Calu3 (cell line): Measurements from ENCODE around the gene DHRS7C. TPM values are rescaled to one million over a fixed set of nuclear protein-coding genes. Genes with fewer than 3 reads are reported as not detected.

Source experiments
- BruUV-seq: library from RNA; stranded (reverse); fragments of 400-500 nt; replicated peaks from 2 replicates; lab custom pipeline; 2021; lab: Mats Ljungman, UMichigan
- CTCF ChIA-PET: fragments of 300-600 bp; sonication (Branson Sonifier 250); formaldehyde crosslinking; loops from one replicate; lab custom pipeline; 2022; ENCODE audit warnings: antibody characterized with exemption; lab: Charles Lee
- DNase-seq: peaks from one replicate; pipeline ENCODE4 v3.0.0; 2022
- H3K27ac Mint-ChIP-seq: one replicate; pipeline ENCODE4 v1.8.0; 2022; ENCODE audit warnings: mixed read lengths; ENCODE audit not compliant: unreplicated experiment
- H3K27me3 Mint-ChIP-seq: one replicate; pipeline ENCODE4 v1.8.0; 2022; ENCODE audit warnings: mixed read lengths; ENCODE audit not compliant: unreplicated experiment
- H3K36me3 Mint-ChIP-seq: one replicate; pipeline ENCODE4 v1.8.0; 2022; ENCODE audit warnings: mild to moderate bottlenecking, moderate library complexity, mixed read lengths; ENCODE audit not compliant: insufficient read depth, unreplicated experiment
- H3K4me1 Mint-ChIP-seq: one replicate; pipeline ENCODE4 v1.8.0; 2022; ENCODE audit warnings: mild to moderate bottlenecking, low read depth, mixed read lengths; ENCODE audit not compliant: unreplicated experiment
- H3K4me3 Mint-ChIP-seq: one replicate; pipeline ENCODE4 v1.8.0; 2022; ENCODE audit warnings: mild to moderate bottlenecking, low read depth, moderate library complexity, mixed read lengths; ENCODE audit not compliant: unreplicated experiment
- H3K9me3 Mint-ChIP-seq: one replicate; pipeline ENCODE4 v1.8.0; 2022; ENCODE audit warnings: low read depth, mixed read lengths; ENCODE audit not compliant: unreplicated experiment
- intact Hi-C: fragments of 100-400 bp; cut with micrococcal nuclease; formaldehyde crosslinking; loops from one replicate; pipeline ENCODE4 v1.10.0; 2022; ENCODE audit not compliant: unreplicated experiment
- total RNA-seq: library from RNA; stranded (reverse); gene quantifications from 2 replicates; pipeline ENCODE4 v1.2.3, GENCODE V29; 2022
- TF ChIP-seq, protein P1 (sequence below): fragments of 200-600 bp; IDR thresholded peaks from one replicate; pipeline ENCODE4 v1.8.0; 2022; ENCODE audit warnings: antibody characterized with exemption; ENCODE audit not compliant: unreplicated experiment

DHRS7C gene
- total RNA-seq, 1 experiment from 2014 or later, result not detected

DNA sequence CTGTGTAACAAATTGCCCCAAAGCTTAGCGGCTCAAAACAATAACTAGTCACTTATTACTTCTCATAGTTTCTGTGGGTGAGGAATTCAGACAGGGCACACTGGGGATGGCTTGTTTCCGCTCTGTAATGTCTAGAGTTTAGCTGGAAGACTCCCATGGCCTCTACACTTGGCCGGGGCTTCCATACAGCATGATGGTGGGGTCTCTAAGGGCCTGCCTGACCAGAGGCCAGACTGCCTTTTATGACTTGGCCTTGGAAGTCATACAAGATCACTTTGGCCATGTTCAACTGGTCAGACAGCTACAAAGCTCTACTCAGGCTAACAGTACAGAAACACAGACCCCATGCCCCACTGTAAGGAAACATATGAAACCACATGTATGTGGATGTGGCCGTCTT lies 42.5 kb upstream of the DHRS7C start:
- no peak for DNase-seq
- TF ChIP-seq, protein P1, sequence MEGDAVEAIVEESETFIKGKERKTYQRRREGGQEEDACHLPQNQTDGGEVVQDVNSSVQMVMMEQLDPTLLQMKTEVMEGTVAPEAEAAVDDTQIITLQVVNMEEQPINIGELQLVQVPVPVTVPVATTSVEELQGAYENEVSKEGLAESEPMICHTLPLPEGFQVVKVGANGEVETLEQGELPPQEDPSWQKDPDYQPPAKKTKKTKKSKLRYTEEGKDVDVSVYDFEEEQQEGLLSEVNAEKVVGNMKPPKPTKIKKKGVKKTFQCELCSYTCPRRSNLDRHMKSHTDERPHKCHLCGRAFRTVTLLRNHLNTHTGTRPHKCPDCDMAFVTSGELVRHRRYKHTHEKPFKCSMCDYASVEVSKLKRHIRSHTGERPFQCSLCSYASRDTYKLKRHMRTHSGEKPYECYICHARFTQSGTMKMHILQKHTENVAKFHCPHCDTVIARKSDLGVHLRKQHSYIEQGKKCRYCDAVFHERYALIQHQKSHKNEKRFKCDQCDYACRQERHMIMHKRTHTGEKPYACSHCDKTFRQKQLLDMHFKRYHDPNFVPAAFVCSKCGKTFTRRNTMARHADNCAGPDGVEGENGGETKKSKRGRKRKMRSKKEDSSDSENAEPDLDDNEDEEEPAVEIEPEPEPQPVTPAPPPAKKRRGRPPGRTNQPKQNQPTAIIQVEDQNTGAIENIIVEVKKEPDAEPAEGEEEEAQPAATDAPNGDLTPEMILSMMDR, result no peak
- H3K27ac Mint-ChIP-seq, result no peak overlapping the region
- BruUV-seq, result no TSS peak
- H3K4me1 Mint-ChIP-seq, result peaks cover 33% of the 10 kb centered on the region
- intact Hi-C loops, result no loop called here
- H3K36me3 Mint-ChIP-seq, result no peaks in the 10 kb centered on the region
- H3K9me3 Mint-ChIP-seq, result peaks cover 2% of the 10 kb centered on the region
- H3K4me3 Mint-ChIP-seq, result no peak overlapping the region
- CTCF ChIA-PET, result no interaction called here
- no peaks in the 10 kb centered on the region for H3K27me3 Mint-ChIP-seq

- intact Hi-C loops, result no loop called here
- TF ChIP-seq, protein P1, result no peak
- Mint-ChIP-seq H3K27me3 (no peaks in the 10 kb centered on the region), H3K4me3 (no peak overlapping the region), H3K4me1 (peaks cover 8% of the 10 kb centered on the region), H3K9me3 (no peaks in the 10 kb centered on the region), H3K36me3 (no peaks in the 10 kb centered on the region), H3K27ac (no peak overlapping the region)
- no peak for DNase-seq
- BruUV-seq, result no TSS peak
- CTCF ChIA-PET, result no interaction called here
Observed at GRCh38 chr17:9830711-9831110, 39.3 kb upstream of the DHRS7C start.

GRCh38 chr17:9829343-9829742 lies 38.0 kb upstream of the DHRS7C start:
- CTCF ChIA-PET, result no interaction called here
- intact Hi-C loops, result loop anchor here (5.0 kb wide), 1 partner anchor 58 kb away; no protein-coding TSS in a partner anchor
- no peak overlapping the region for H3K4me3 Mint-ChIP-seq
- H3K27me3 Mint-ChIP-seq, result no peaks in the 10 kb centered on the region
- TF ChIP-seq, protein P1, result no peak
- no peak overlapping the region for H3K27ac Mint-ChIP-seq
- no TSS peak for BruUV-seq
- no peaks in the 10 kb centered on the region for H3K9me3 Mint-ChIP-seq
- H3K36me3 Mint-ChIP-seq, result no peaks in the 10 kb centered on the region
- H3K4me1 Mint-ChIP-seq, result peaks cover 8% of the 10 kb centered on the region
- no peak for DNase-seq

DNA sequence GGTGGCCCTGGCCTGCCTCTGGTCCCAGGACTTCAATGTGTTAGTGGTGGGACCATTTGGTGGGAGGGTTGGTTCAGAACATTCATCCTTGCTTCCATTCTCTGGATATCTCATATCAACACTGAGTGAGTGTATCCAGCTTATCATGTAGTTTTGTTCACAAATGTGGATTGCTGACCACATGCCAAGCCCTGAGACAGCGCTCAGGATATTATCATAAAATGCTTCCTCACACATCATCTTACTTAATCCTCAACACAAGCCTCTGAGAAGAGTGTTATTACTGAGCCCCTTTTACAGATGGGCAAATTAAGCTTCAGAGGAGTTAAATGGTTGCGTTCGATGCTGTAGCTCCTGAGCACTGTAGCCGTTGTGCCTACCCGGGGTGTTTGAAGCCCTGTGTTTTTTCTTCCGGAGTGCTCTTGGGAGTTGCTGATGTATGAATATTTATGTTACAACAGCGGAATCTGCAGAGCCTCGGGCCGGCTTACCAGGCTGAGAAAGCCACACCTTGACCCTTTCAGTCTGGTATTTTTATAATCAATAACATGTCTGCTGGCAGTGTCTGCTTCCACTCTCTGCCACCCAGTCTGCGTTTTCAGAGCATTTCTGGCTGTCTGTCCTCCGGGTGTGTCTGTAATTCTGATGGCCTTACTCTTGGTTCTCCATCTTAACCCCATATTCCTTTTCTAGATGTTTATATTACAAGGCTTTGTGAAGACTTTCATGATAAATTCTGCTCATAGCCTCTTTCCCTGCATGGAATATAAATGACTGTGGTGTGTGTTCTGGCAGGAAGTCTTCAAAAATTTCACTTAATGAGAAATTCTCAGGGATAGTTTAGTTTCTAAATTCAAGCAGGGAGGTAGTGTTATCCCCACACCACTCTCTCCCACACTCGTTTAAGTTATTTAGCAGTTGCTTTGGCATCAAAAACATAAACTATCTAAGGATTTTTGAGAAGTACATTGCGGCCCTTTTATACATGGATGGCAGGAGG lies 37.2 kb upstream of the DHRS7C start:
- Mint-ChIP-seq H3K4me1 (peaks cover 8% of the 10 kb centered on the region), H3K4me3 (no peak overlapping the region), H3K27me3 (no peaks in the 10 kb centered on the region), H3K27ac (no peak overlapping the region), H3K36me3 (no peaks in the 10 kb centered on the region), H3K9me3 (no peaks in the 10 kb centered on the region)
- intact Hi-C loops, result loop anchor here (1.0 to 5.0 kb wide), 2 partner anchors 8 to 59 kb away; no protein-coding TSS in a partner anchor
- TF ChIP-seq, protein P1, result no peak
- DNase-seq, result peak; percentile 40
- CTCF ChIA-PET, result interaction anchor here (0.6 kb wide), 1 partner anchor 98 kb away, joined by 3 read pairs; no protein-coding TSS in a partner anchor
- TSS peak; percentile 95 for BruUV-seq
